Muscle of leg (tissue), 11 donors: Measurements from ENCODE around the gene SLC24A3. TPM values are rescaled to one million over a fixed set of nuclear protein-coding genes. Genes with fewer than 3 reads are reported as not detected.
A peak's percentile ranks its signal among the peaks of the same experiment; 100 is the strongest.

ENCODE experiments used
- DNase-seq: peaks from one replicate; pipeline ENCODE4 v3.0.0; 2013
- H3K27ac ChIP-seq: one replicate; pipeline ENCODE4 v1.5.1; 2013; ENCODE audit warnings: mild to moderate bottlenecking, low read length, control low read depth
- H3K27me3 ChIP-seq: one replicate; pipeline ENCODE4 v1.6.1; 2013; ENCODE audit warnings: low read length; ENCODE audit not compliant: control insufficient read depth, insufficient read depth
- H3K36me3 ChIP-seq: one replicate; pipeline ENCODE4 v1.6.1; 2013; ENCODE audit warnings: low read length; ENCODE audit not compliant: control insufficient read depth, insufficient read depth
- H3K4me1 ChIP-seq: one replicate; pipeline ENCODE4 v1.6.1; 2013; ENCODE audit warnings: low read length; ENCODE audit not compliant: control insufficient read depth, insufficient read depth
- H3K4me3 ChIP-seq: one replicate; pipeline ENCODE4 v1.5.1; 2013; ENCODE audit warnings: low read length, control low read depth
- H3K9me3 ChIP-seq: replicated peaks from 2 replicates; pipeline ENCODE4 v1.6.1; 2013; ENCODE audit warnings: low read depth, low read length; ENCODE audit not compliant: control insufficient read depth
- WGBS: methylation state at CpG from one replicate; pipeline ENCODE4 v1.1.5; 2013; ENCODE audit warnings: missing lambda C conversion rate; ENCODE audit not compliant: insufficient coverage; 5-methylcytosine and 5-hydroxymethylcytosine counted together
- polyA plus RNA-seq, 8 donors: library from polyadenylated mRNA; unstranded; fragments of 120-200 nt; gene quantifications; one replicate each; pipeline versions ENCODE4 v1.2.1 to v1.2.3, GENCODE V29; 2013; ENCODE audit warnings: inconsistent platforms in 1 of 8, low replicate concordance in 1 of 8; ENCODE audit not compliant: insufficient read length in 8 of 8, insufficient read depth in 1 of 8
- total RNA-seq: library from RNA; stranded (reverse); fragments of 120-200 nt; gene quantifications from one replicate; pipeline ENCODE4 v1.2.4, GENCODE V29; 2013

SLC24A3 gene
- total and polyA plus RNA-seq, 9 donors, result 5.9 to 21.6 (median 17.0) TPM

- H3K9me3 ChIP-seq, result peaks cover 3% of the 10 kb centered on the region
- no peak for DNase-seq
- no peaks in the 10 kb centered on the region for H3K36me3 ChIP-seq
- H3K27ac ChIP-seq, result no peak overlapping the region
- 88% methylated on average over 6 of the region's 9 CpGs for WGBS
- H3K4me1 ChIP-seq, result peaks cover 3% of the 10 kb centered on the region
- H3K4me3 ChIP-seq, result no peak overlapping the region
- no peaks in the 10 kb centered on the region for H3K27me3 ChIP-seq
Measured at GRCh38 chr20:19742974-19743639, 530.7 kb downstream of the SLC24A3 start.

GRCh38 chr20:19743640-19743995 is 531.2 kb downstream of the SLC24A3 start:
- H3K4me3 ChIP-seq, result no peak overlapping the region
- H3K27ac ChIP-seq, result no peak overlapping the region
- WGBS, result 75% methylated on average over 1 of the region's 1 CpG
- H3K9me3 ChIP-seq, result peaks cover 3% of the 10 kb centered on the region
- no peaks in the 10 kb centered on the region for H3K27me3 ChIP-seq
- H3K36me3 ChIP-seq, result no peaks in the 10 kb centered on the region
- H3K4me1 ChIP-seq, result peaks cover 3% of the 10 kb centered on the region
- no peak for DNase-seq

- no peak overlapping the region for H3K4me3 ChIP-seq
- H3K9me3 ChIP-seq, result peaks cover 3% of the 10 kb centered on the region
- no peaks in the 10 kb centered on the region for H3K36me3 ChIP-seq
- no peaks in the 10 kb centered on the region for H3K27me3 ChIP-seq
- WGBS, result no CpG with 5 or more reads among the region's 3 CpGs
- H3K27ac ChIP-seq, result no peak overlapping the region
- DNase-seq, result no peak
- peaks cover 9% of the 10 kb centered on the region for H3K4me1 ChIP-seq
Measured at GRCh38 chr20:19745106-19745505, 532.7 kb downstream of the SLC24A3 start.

GRCh38 chr20:19745584-19745983 is 533.1 kb downstream of the SLC24A3 start:
- WGBS, result no CpG with 5 or more reads among the region's 1 CpG

GRCh38 chr20:19746396-19746795 is 534.0 kb downstream of the SLC24A3 start:
- Histone ChIP-seq H3K4me3 (no peak overlapping the region), H3K36me3 (no peaks in the 10 kb centered on the region), H3K9me3 (peaks cover 3% of the 10 kb centered on the region), H3K27ac (no peak overlapping the region), H3K27me3 (no peaks in the 10 kb centered on the region), H3K4me1 (peaks cover 19% of the 10 kb centered on the region)
- no peak for DNase-seq
- WGBS, result no CpG with 5 or more reads among the region's 1 CpG

More at GRCh38 chr20:19745584-19745983, 533.1 kb downstream of the SLC24A3 start:
- no peak overlapping the region for H3K4me3 ChIP-seq
- no peaks in the 10 kb centered on the region for H3K27me3 ChIP-seq
- peaks cover 3% of the 10 kb centered on the region for H3K9me3 ChIP-seq
- no peak for DNase-seq
- no peak overlapping the region for H3K27ac ChIP-seq
- no peaks in the 10 kb centered on the region for H3K36me3 ChIP-seq
- peaks cover 11% of the 10 kb centered on the region for H3K4me1 ChIP-seq

GRCh38 chr20:19747903-19748302 is 535.5 kb downstream of the SLC24A3 start:
- 100% methylated on average over 1 of the region's 4 CpGs for WGBS
- H3K9me3 ChIP-seq, result peaks cover 3% of the 10 kb centered on the region

GRCh38 chr20:19748681-19749080 is 536.2 kb downstream of the SLC24A3 start:
- H3K27ac ChIP-seq, result no peak overlapping the region
- H3K27me3 ChIP-seq, result no peaks in the 10 kb centered on the region
- DNase-seq, result no peak
- peaks cover 3% of the 10 kb centered on the region for H3K9me3 ChIP-seq
- WGBS, result no CpG with 5 or more reads among the region's 2 CpGs
- H3K4me3 ChIP-seq, result no peak overlapping the region
- no peaks in the 10 kb centered on the region for H3K36me3 ChIP-seq
- peaks cover 21% of the 10 kb centered on the region for H3K4me1 ChIP-seq

More at GRCh38 chr20:19747903-19748302, 535.5 kb downstream of the SLC24A3 start:
- Histone ChIP-seq H3K27me3 (no peaks in the 10 kb centered on the region), H3K4me1 (peaks cover 21% of the 10 kb centered on the region), H3K4me3 (no peak overlapping the region), H3K36me3 (no peaks in the 10 kb centered on the region), H3K27ac (no peak overlapping the region)
- no peak for DNase-seq

- H3K27me3 ChIP-seq, result no peaks in the 10 kb centered on the region
- peak overlapping the region; percentile 68 for H3K27ac ChIP-seq
- H3K36me3 ChIP-seq, result no peaks in the 10 kb centered on the region
- H3K9me3 ChIP-seq, result peaks cover 3% of the 10 kb centered on the region
- 0% methylated on average over 1 of the region's 3 CpGs for WGBS
- H3K4me3 ChIP-seq, result no peak overlapping the region
- H3K4me1 ChIP-seq, result peaks cover 20% of the 10 kb centered on the region
- DNase-seq, result peak; percentile 94
Measured at GRCh38 chr20:19749618-19750071, 537.2 kb downstream of the SLC24A3 start.

GRCh38 chr20:19750101-19750606 is 537.7 kb downstream of the SLC24A3 start:
- Histone ChIP-seq H3K9me3 (peaks cover 3% of the 10 kb centered on the region), H3K4me3 (no peak overlapping the region), H3K36me3 (no peaks in the 10 kb centered on the region), H3K4me1 (peaks cover 18% of the 10 kb centered on the region), H3K27ac (peak overlapping the region; percentile 65), H3K27me3 (no peaks in the 10 kb centered on the region)
- no CpG with 5 or more reads among the region's 4 CpGs for WGBS
- no peak for DNase-seq

GRCh38 chr20:19750907-19751636 is 538.6 kb downstream of the SLC24A3 start:
- WGBS, result 17% methylated on average over 1 of the region's 5 CpGs
- no peak overlapping the region for H3K4me3 ChIP-seq

More at GRCh38 chr20:19750907-19751636, 538.6 kb downstream of the SLC24A3 start:
- DNase-seq, result peak; percentile 34
- Histone ChIP-seq H3K36me3 (no peaks in the 10 kb centered on the region), H3K4me1 (peaks cover 18% of the 10 kb centered on the region), H3K9me3 (no peaks in the 10 kb centered on the region), H3K27me3 (no peaks in the 10 kb centered on the region), H3K27ac (peak overlapping the region; percentile 16)
